HG03045 (cell line): ENCODE results near the gene CD8B.
"Not testable (repeated sequence)": the region's sequence is repeated elsewhere in the genome, so short reads cannot be mapped to it uniquely, and the experiment has no call there.

Source experiments
- ATAC-seq: cut with Tn5 transposase; IDR thresholded peaks from one replicate; pipeline ENCODE4 v1.9.1; 2021; ENCODE audit warnings: mild to moderate bottlenecking, moderate library complexity; ENCODE audit not compliant: unreplicated experiment

The CD8B gene

GRCh38 chr2:86861628-86862379 lies at the start of gene CD8B:
Gene CD8B, minus strand, starts transcription at chr2:86861886. Its CDS starts 21 bp downstream, at chr2:86861865.
- ATAC-seq, result not testable (repeated sequence)

GRCh38 chr2:86905868-86906267 lies 44.2 kb upstream of the CD8B start:
- not testable (repeated sequence) for ATAC-seq

- ATAC-seq, result not testable (repeated sequence)
These were observed 39.0 kb upstream of the CD8B start for GRCh38 chr2:86900687-86901086.

GRCh38 chr2:86886026-86886425 lies 24.3 kb upstream of the CD8B start:
- not testable (repeated sequence) for ATAC-seq

- not testable (repeated sequence) for ATAC-seq
These were observed 21.2 kb upstream of the CD8B start for GRCh38 chr2:86882865-86883264.

GRCh38 chr2:86882118-86882665 lies 20.5 kb upstream of the CD8B start:
- ATAC-seq, result not testable (repeated sequence)

GRCh38 chr2:86878986-86879385 lies 17.3 kb upstream of the CD8B start:
- not testable (repeated sequence) for ATAC-seq

GRCh38 chr2:86870941-86871340 lies 9.3 kb upstream of the CD8B start:
- ATAC-seq, result not testable (repeated sequence)

- not testable (repeated sequence) for ATAC-seq
These were observed 7.3 kb upstream of the CD8B start for GRCh38 chr2:86868895-86869468.

- not testable (repeated sequence) for ATAC-seq
These were observed 656 bp upstream of the CD8B start for GRCh38 chr2:86862380-86862703.

- ATAC-seq, result not testable (repeated sequence)
These were observed 511 bp downstream of the CD8B start for GRCh38 chr2:86861175-86861574.

GRCh38 chr2:86860573-86860972 lies 1.1 kb downstream of the CD8B start:
- not testable (repeated sequence) for ATAC-seq

GRCh38 chr2:86857688-86858087 lies 4.0 kb downstream of the CD8B start:
- not testable (repeated sequence) for ATAC-seq

GRCh38 chr2:86856498-86856897 lies 5.2 kb downstream of the CD8B start:
- ATAC-seq, result not testable (repeated sequence)

GRCh38 chr2:86855981-86856380 lies 5.7 kb downstream of the CD8B start:
- not testable (repeated sequence) for ATAC-seq

- ATAC-seq, result not testable (repeated sequence)
These were observed 10.1 kb downstream of the CD8B start for GRCh38 chr2:86851581-86851980.

- not testable (repeated sequence) for ATAC-seq
These were observed 19.0 kb downstream of the CD8B start for GRCh38 chr2:86842607-86843234.

- ATAC-seq, result not testable (repeated sequence)
These were observed 20.4 kb downstream of the CD8B start for GRCh38 chr2:86841330-86841729.

GRCh38 chr2:86839871-86840548 lies 21.7 kb downstream of the CD8B start:
- ATAC-seq, result not testable (repeated sequence)

GRCh38 chr2:86839455-86839854 lies 22.2 kb downstream of the CD8B start:
- ATAC-seq, result not testable (repeated sequence)

- not testable (repeated sequence) for ATAC-seq
These were observed 24.0 kb downstream of the CD8B start for GRCh38 chr2:86837714-86838113.
